Measurements from ENCODE around the gene GRIK2. TPM values are rescaled to one million over a fixed set of nuclear protein-coding genes. Genes with fewer than 3 reads are reported as not detected.

GRIK2 gene
- total and polyA plus RNA-seq, 2 of the 4 experiments (the other 2 are of a cell fraction), result 8.2 to 15.2 TPM

DNA sequence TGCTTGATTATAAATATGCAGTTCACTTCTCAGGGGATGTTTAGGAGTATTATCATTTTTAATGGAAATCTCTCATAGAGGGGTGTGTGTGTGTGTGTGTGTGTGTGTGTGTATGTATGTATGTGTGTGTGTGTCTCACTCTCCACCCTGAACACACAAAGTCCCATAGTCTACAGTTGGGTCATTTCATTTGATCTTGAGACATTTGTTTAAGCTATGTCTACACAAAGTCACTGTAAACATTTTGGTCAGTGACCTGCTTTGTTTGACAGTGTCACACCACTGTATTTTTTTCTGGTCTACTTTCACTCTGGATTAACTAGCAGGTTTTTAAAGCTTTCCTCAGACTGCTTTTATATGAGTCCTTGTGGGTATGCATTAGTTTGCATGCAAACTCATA, 215.2 kb downstream of the GRIK2 start:
- Histone ChIP-seq H3K4me3 (ENCODE audit: insufficient read depth, low read depth, low read length) (no peak overlapping the region), H2AK5ac (ENCODE audit: low read depth, low read length) (no peak overlapping the region), H3K56ac (ENCODE audit: extremely low read depth, insufficient read depth, low read length) (no peak overlapping the region), H3K18ac (ENCODE audit: low read depth, low read length) (no peak overlapping the region), H3K9me3 (ENCODE audit: control insufficient read depth, insufficient read depth, low read length) (no peaks in the 10 kb centered on the region), H3K23ac (ENCODE audit: low read depth, low read length) (no peak overlapping the region), H3K4me1 (ENCODE audit: control insufficient read depth, insufficient read depth, low read length) (peaks cover 2% of the 10 kb centered on the region; the same call in 1 of the 2 replicates), H4K20me1 (ENCODE audit: insufficient read depth, low read length) (no peaks in the 10 kb centered on the region), H4K8ac (ENCODE audit: low read depth in 2 of 2, low read length in 2 of 2) (no peak overlapping the region), H4K5ac (ENCODE audit: low read depth, low read length) (no peak overlapping the region), H2BK120ac (ENCODE audit: low read depth, low read length) (no peak overlapping the region), H2AK9ac (replicated peaks; ENCODE audit: low read depth, low read length, poor library complexity) (no peak overlapping the region), H3K36me3 (ENCODE audit: control insufficient read depth, insufficient read depth, low read length) (no peaks in the 10 kb centered on the region), H2BK20ac (ENCODE audit: low read depth, low read length) (no peak overlapping the region), H3K9ac (ENCODE audit: low read depth, low read length) (no peak overlapping the region), H4K91ac (ENCODE audit: insufficient read depth, low read depth, low read length) (no peak overlapping the region), H3K27me3 (ENCODE audit: control insufficient read depth, insufficient read depth, low read length) (no peaks in the 10 kb centered on the region), H3K9me1 (ENCODE audit: insufficient read depth, low read length) (no peaks in the 10 kb centered on the region), H3K14ac (replicated peaks; ENCODE audit: low read depth, low read length) (no peak overlapping the region), H3K27ac (ENCODE audit: insufficient read depth, low read length) (no peak overlapping the region), H2BK5ac (ENCODE audit: low read depth, low read length, poor library complexity, severe bottlenecking) (no peak overlapping the region), H3K4ac (ENCODE audit: low read depth, low read length) (no peak overlapping the region), H2BK15ac (ENCODE audit: low read depth, low read length) (no peak overlapping the region), H3K79me1 (ENCODE audit: low read depth in 1 of 2, low read length in 2 of 2) (no peaks in the 10 kb centered on the region), H3K4me2 (ENCODE audit: low read depth, low read length) (no peak overlapping the region), H2AFZ (replicated peaks; ENCODE audit: low read length, poor library complexity) (no peak overlapping the region)
- ChIA-PET POLR2A (ENCODE audit: unreplicated experiment) (no interaction called here), CTCF (no interaction called here)
- DNase-seq (no peak), ATAC-seq (ENCODE audit: low read depth) (no peak)
- no TSS peak for BruUV-seq (replicated peaks)
- dilution Hi-C loops (cut with HindIII; ENCODE audit: low sequenced_read_pairs, unreplicated experiment), result no loop called here
- TF ChIP-seq MAZ (IDR thresholded peaks at IDR 0.05; ENCODE audit: borderline replicate concordance, low read depth, low read length) (no peak), POLR2A (IDR thresholded peaks at IDR 0.05; ENCODE audit: low read depth, low read length) (no peak), RCOR1 (IDR thresholded peaks at IDR 0.05; ENCODE audit: insufficient replicate concordance, low read length) (no peak), CEBPB (IDR thresholded peaks at IDR 0.05; ENCODE audit: low read depth, low read length) (no peak), FOS (IDR thresholded peaks at IDR 0.05; ENCODE audit: low read depth, low read length) (no peak), MAFK (IDR thresholded peaks at IDR 0.05; ENCODE audit: low read depth, low read length) (no peak), SMC3 (IDR thresholded peaks at IDR 0.05; ENCODE audit: low read depth, low read length) (no peak), RAD21 (IDR thresholded peaks at IDR 0.05; ENCODE audit: low read length) (no peak), BHLHE40 (IDR thresholded peaks at IDR 0.05; ENCODE audit: low read depth, low read length) (no peak), MXI1 (IDR thresholded peaks at IDR 0.05; ENCODE audit: borderline replicate concordance, low read depth, low read length) (no peak), CHD1 (IDR thresholded peaks at IDR 0.05; ENCODE audit: low read depth, low read length) (no peak), NFE2L2 (IDR thresholded peaks at IDR 0.05; ENCODE audit: low read depth, low read length) (no peak), RFX5 (IDR thresholded peaks at IDR 0.05; ENCODE audit: low read depth, low read length) (no peak)
- TF ChIP-seq, protein P1, sequence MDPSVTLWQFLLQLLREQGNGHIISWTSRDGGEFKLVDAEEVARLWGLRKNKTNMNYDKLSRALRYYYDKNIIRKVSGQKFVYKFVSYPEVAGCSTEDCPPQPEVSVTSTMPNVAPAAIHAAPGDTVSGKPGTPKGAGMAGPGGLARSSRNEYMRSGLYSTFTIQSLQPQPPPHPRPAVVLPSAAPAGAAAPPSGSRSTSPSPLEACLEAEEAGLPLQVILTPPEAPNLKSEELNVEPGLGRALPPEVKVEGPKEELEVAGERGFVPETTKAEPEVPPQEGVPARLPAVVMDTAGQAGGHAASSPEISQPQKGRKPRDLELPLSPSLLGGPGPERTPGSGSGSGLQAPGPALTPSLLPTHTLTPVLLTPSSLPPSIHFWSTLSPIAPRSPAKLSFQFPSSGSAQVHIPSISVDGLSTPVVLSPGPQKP (IDR thresholded peaks at IDR 0.05; ENCODE audit: borderline replicate concordance, low read depth, low read length), result no peak
- TF ChIP-seq, protein P2, sequence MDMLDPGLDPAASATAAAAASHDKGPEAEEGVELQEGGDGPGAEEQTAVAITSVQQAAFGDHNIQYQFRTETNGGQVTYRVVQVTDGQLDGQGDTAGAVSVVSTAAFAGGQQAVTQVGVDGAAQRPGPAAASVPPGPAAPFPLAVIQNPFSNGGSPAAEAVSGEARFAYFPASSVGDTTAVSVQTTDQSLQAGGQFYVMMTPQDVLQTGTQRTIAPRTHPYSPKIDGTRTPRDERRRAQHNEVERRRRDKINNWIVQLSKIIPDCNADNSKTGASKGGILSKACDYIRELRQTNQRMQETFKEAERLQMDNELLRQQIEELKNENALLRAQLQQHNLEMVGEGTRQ (IDR thresholded peaks at IDR 0.05; ENCODE audit: low read depth, low read length), result no peak
- TF ChIP-seq, protein P3, sequence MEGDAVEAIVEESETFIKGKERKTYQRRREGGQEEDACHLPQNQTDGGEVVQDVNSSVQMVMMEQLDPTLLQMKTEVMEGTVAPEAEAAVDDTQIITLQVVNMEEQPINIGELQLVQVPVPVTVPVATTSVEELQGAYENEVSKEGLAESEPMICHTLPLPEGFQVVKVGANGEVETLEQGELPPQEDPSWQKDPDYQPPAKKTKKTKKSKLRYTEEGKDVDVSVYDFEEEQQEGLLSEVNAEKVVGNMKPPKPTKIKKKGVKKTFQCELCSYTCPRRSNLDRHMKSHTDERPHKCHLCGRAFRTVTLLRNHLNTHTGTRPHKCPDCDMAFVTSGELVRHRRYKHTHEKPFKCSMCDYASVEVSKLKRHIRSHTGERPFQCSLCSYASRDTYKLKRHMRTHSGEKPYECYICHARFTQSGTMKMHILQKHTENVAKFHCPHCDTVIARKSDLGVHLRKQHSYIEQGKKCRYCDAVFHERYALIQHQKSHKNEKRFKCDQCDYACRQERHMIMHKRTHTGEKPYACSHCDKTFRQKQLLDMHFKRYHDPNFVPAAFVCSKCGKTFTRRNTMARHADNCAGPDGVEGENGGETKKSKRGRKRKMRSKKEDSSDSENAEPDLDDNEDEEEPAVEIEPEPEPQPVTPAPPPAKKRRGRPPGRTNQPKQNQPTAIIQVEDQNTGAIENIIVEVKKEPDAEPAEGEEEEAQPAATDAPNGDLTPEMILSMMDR (conservative IDR thresholded peaks at IDR 0.05; ENCODE audit: low read depth, low read length), result no peak
- in situ Hi-C loops (cut with MboI; ENCODE audit: low sequenced_read_pairs), result no loop called here
- intact Hi-C loops (cut with micrococcal nuclease), result no loop called here

All from IMR-90 (cell line).